Inflammatory macrophage (primary cell): ENCODE data around the gene KCNJ1.

Source experiments
- DNase-seq, 2 donors: peaks; one replicate each; pipeline ENCODE4 v3.0.0-alpha.2; 2020 to 2022

Gene KCNJ1

GRCh38 chr11:128846985-128847384 lies 20.1 kb downstream of the KCNJ1 start:
- no peak for DNase-seq

GRCh38 chr11:128845334-128845780 lies 21.7 kb downstream of the KCNJ1 start:
- DNase-seq = peak in 1 of 2 donors; percentile 17

GRCh38 chr11:128843198-128843785 lies 23.8 kb downstream of the KCNJ1 start:
- no peak for DNase-seq

- no peak for DNase-seq
These were observed 25.5 kb downstream of the KCNJ1 start for GRCh38 chr11:128841461-128842072.

- no peak for DNase-seq
These were observed 26.3 kb downstream of the KCNJ1 start for GRCh38 chr11:128840783-128841182.

DNA sequence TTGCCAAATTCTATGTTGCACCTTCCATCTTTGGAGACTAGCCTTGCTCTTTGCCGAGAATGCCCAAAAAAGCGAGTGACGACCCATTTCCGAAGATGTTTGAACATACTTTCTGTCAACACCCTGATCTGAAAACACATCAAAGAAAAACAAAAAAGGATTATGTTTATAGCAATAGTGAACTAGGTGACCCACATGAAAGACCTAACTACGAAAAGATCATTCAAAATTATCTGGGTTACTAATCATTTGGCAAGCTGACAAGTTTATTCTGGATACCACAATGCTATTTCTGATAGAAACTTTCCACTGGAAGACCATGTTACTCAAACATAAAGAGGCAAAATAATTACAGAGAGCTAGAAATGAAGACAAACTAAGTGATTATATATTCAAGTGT lies 27.0 kb downstream of the KCNJ1 start:
- no peak for DNase-seq

GRCh38 chr11:128839081-128839480 lies 28.0 kb downstream of the KCNJ1 start:
- DNase-seq = no peak

GRCh38 chr11:128837627-128838026 lies 29.5 kb downstream of the KCNJ1 start:
- peak in 1 of 2 donors; percentile 41 for DNase-seq

DNA sequence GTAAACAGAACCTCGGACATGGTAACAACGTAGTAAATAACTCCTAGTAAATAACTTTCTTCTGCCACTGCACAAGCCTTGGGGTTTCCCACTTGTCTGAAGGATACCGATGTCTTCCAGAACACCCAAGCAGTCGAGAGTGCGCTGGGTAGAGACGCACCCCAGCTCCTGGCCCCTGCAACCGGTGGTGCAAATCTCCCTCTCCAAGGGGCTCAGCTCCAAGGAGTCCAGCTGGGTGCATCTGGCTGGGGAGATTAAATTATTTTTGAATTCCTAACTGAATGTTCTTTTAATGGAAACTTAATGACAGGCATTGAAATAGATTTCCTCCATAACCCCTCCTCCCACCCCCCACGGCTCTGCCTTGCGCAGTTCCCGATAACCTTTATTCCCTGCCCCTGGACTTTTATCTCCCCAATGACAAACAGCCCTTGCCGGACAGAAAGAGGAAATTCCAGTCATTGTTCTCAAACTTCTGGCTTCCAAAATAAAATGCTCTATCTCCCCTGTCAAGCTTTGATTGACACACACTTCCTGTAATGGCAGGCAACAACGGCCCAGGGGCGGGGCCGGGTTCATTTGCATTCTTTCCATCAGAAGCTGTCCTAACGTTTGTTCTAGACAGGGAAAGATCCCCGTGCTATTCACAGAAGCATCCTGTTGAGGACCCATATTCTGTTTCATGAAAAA lies 31.2 kb downstream of the KCNJ1 start:
- peak; percentile 22 to 23 for DNase-seq

- peak; percentile 18 to 20 for DNase-seq
These were observed 32.9 kb downstream of the KCNJ1 start for GRCh38 chr11:128834157-128834556.

GRCh38 chr11:128832121-128832497 lies 35.0 kb downstream of the KCNJ1 start:
- DNase-seq = no peak

- DNase-seq = peak; percentile 79 to 83
These were observed 35.6 kb downstream of the KCNJ1 start for GRCh38 chr11:128831174-128832120.

- no peak for DNase-seq
These were observed 36.6 kb downstream of the KCNJ1 start for GRCh38 chr11:128830290-128831173.

DNA sequence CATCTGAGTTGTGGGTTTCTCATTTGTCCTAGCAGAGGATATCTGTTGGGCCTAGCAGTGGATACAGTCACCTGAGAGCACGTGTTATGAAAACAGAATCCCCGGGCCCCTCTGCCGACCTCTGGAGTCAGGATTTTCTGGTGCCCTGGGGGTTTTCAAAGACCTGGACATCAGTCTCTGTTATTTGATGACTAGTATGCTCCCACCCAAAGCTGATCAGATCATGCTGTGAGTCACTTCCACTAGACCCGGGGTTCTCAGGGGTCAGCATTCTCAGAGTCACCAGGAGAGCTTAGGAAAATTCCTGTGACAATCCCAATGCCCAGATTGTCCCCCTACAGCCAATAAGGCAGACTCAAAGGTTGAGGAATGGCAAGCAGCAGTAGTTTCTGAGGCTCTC lies 38.7 kb downstream of the KCNJ1 start:
- no peak for DNase-seq

DNA sequence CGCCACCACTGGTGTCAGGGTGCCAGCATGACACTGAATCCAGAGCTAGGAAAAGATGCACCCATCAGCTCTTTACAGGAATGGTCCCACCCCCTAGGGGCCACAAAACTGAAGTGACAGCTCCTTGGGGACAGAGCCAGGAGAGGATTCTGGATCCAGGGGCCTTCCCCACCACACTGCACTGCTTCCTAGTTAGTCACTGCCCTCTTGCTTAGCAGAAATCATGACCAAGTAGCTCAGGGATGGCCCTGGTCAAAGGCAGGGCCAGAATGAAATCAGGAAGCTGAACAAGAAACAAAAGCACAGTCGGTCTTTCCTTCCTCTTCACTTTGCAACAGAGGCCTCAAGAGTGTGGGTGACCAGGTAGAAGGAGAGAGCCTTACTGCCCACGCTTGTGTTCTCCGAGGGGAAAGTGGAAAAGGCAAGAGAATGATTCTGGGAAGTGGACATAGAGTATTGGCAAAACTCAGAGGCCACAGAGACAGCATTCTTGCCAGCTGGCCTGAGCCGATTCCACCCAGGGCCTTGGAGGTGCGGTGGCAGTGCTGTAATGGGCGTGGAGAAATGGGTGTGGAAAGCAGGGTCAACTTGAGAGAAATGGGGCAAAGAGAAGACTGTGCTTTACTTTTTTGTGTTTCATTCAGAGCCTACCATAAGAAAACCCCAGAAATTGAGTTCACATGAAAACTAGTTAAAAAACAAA lies 39.8 kb downstream of the KCNJ1 start:
- peak; percentile 38 to 49 for DNase-seq

DNA sequence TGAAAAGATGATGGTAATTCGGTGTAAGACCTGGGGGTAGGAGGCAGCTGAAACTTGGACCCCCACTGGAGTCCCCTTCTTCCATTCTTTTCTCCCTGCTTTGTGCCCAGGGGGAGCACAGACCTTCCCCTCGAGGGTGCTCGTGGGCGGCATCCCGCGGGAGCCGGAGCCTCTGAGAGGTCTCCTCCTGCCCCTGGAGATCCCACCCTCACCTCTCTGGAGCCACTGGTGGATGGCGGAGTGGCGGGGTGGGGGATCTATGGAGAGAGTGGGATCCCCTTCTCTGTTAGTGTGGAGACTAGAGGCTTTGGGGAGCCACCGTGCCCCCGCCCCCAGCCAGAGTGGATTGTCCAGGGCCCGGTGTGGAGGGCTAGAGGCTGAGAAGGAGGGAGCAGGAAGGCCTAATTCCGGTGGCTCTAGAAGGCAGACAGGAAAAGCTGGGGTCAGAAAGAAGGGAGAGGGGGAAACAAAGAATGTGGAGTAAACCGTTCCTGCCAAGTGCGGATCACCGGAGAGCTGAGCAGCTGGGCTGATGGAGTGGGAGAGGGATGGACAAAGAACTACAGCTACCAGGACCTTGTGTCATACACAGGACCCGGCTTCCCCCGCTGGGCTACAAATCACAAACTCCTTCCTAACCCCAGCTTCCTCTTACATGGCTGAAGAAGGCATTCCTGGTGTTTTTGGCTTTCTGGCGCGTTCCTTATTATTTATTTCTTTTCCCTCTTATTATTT lies 41.9 kb downstream of the KCNJ1 start:
- no peak for DNase-seq

GRCh38 chr11:128824191-128825049 lies 42.7 kb downstream of the KCNJ1 start:
- DNase-seq = no peak

GRCh38 chr11:128823753-128824152 lies 43.3 kb downstream of the KCNJ1 start:
- no peak for DNase-seq

DNA sequence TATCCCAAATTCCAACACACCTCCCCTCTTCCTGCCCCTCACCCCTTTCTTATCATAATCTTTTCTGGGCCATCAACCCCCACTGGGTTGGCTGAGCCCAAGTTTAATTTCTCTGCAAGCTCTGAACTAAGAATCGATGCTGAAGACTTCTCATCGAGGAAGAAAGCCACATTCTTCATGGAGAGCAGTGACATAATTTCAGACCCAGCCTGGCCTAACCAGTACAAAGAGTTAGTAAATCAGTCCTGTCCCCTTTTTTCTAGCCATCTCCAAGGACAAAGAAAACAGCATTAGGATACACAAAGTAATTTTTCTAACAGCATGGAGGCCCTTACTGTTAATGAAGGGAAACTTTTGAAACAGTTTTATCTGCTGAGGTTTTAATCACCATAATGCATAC lies 45.0 kb downstream of the KCNJ1 start:
- no peak for DNase-seq
